ENCODE results near the gene LAIR1.

The LAIR1 gene

GRCh38 chr19:54312436-54313377 lies 52.0 kb downstream of the LAIR1 start, which contains the start of gene LILRA5:
TSS of gene LILRA5 (minus strand) at chr19:54313166. CDS start at chr19:54313019, 147 bp downstream.
- peak; percentile 70 for DNase-seq

- no peak for DNase-seq
Observed at GRCh38 chr19:54312011-54312410, 52.7 kb downstream of the LAIR1 start.

- no peak for DNase-seq
Observed at GRCh38 chr19:54311486-54311885, 53.2 kb downstream of the LAIR1 start.

- no peak for DNase-seq
Observed at GRCh38 chr19:54310543-54310942, 54.2 kb downstream of the LAIR1 start.

GRCh38 chr19:54309811-54310210 lies 54.9 kb downstream of the LAIR1 start:
- no peak for DNase-seq

GRCh38 chr19:54307389-54308020 lies 57.2 kb downstream of the LAIR1 start:
- no peak for DNase-seq

- no peak for DNase-seq
Observed at GRCh38 chr19:54305141-54305540, 59.6 kb downstream of the LAIR1 start.

GRCh38 chr19:54302257-54302656 lies 62.5 kb downstream of the LAIR1 start:
- DNase-seq: peak; percentile 35

Data from OCI-M1 (cell line).